EH (cell line): ENCODE data around the gene CLMP.
"Not testable (repeated sequence)": the region's sequence is repeated elsewhere in the genome, so short reads cannot be mapped to it uniquely, and the experiment has no call there.

Source experiments
- DNase-seq: peaks from one replicate; pipeline ENCODE4 v3.0.0-alpha.2; 2015; ENCODE audit warnings: low read depth

Gene CLMP

DNA sequence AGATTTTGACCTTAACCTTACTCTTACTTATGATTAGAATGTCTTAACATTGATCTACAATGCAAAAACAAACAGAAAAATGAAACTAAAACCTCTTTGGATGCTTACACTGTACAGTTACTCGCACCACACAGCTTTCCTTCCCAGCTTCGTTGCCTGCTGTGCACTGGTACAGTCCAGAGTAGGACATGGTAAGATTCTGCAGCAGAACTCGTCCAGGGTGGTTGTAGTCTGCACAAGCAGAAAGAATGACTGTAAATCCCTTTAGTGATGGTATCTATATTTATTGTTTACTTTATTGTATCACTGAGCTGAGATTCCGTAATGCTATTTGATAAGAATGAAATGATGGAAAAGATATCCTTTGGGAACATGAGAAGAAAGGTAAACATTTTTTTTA lies 112.1 kb downstream of the CLMP start:
- DNase-seq, result no peak

DNA sequence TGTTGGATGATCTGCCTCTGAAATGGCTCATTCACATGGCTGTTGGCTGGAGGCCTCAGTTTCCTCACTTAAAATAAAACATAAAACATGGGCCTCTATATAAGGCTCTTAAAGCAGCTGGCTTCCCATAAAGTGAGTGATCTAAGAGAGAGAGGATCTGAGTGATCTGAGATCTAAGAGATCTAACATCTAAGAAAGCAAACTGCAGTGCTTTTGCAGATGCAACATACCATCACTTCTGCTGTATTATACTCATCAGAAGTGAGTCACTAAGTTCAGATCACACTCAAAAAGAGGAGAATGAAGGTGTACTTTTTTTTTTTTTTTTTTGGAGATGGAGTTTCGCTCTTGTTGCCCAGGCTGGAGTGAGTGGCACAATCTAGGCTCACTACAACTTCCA lies 115.0 kb downstream of the CLMP start:
- no peak for DNase-seq

DNA sequence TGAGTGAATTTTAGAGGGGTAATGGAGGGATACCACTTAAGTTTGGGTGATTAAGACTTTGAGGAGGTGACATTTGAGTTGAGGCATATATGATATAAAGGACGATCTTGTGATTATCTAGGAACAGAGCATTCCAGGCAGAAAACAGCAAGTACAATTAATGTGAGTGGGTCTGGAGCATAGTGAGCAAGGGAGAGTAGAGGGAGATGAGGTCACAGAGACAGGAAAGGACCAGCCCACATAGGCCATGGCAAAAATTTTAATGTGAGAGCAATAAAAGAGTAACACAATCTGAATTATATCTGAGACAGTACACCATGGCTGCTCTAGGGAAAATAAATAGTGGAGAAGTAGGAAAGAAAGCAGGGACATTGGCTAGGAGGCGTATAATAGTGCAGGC lies 118.6 kb downstream of the CLMP start:
- DNase-seq, result no peak

DNA sequence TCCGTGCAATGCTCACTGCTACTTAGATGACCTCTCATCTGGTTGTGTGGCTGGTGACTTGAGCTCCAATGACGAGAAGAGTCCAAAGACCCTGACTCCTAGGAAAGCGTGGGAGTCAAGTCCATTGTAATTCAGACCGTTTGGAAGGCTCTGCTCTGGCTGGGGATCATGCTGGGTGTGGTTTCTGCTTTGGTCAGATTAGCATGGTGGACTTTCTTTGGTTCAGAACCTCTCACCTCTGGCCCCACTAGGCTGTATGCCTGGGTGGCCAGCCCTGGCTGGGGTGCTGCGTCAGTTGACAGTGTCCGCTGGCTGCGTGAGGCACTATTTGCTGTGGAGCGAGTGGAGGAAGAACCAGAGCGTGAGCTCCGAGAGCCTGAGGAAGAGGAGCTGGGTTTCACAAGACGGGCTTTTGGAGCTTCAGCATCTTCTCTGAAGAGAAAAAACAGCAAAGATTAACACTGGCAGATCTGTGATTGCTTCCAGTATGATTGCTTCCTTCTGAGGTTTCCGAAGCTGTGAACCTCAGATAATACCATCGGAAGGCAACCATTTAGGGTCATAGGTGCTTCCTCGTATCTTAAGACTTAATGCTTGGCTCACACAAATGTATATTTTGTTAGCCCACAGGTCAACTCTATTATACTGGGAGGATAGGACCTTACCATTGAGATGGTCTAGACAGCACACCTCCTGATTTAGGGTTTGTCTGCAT lies 121.5 kb downstream of the CLMP start:
- DNase-seq, result no peak

DNA sequence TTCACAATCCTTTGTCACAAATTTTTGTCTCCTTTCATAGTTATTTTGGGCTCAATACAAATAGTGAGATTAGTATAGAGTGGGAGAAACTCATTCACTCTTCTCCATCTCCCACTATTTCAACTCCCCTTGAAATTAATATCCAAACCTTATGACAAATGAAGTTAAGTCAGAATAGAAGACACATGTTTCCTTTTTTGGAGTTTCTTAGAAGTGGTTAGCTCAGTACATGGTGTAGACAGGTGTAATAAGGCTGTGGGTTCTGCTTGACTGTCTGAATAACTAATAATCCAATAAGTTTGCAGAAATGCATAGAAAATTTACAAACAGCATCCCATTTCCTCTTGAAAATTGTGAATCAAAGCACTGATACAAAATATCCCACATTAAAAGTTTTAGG lies 122.3 kb downstream of the CLMP start:
- no peak for DNase-seq

DNA sequence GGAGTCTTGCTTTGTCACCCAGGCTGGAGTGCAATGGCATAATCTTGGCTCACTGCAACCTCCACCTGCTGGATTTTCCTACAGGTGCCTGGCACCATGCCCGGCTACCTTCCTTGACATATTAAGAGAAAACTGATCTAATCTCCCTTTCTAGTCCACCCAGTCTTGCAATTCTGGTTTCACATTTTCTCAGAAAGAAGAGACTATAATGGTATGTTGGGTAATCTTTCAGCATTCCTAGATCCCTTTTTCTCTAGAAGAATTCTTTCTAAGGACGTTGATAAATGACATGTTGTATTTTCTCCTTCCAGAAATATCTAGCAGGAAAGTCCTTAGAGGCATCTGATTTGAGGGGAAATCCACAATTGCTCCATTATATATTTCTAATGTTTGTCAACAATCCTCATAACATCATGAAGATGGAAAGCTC lies 122.7 kb downstream of the CLMP start:
- DNase-seq, result no peak

DNA sequence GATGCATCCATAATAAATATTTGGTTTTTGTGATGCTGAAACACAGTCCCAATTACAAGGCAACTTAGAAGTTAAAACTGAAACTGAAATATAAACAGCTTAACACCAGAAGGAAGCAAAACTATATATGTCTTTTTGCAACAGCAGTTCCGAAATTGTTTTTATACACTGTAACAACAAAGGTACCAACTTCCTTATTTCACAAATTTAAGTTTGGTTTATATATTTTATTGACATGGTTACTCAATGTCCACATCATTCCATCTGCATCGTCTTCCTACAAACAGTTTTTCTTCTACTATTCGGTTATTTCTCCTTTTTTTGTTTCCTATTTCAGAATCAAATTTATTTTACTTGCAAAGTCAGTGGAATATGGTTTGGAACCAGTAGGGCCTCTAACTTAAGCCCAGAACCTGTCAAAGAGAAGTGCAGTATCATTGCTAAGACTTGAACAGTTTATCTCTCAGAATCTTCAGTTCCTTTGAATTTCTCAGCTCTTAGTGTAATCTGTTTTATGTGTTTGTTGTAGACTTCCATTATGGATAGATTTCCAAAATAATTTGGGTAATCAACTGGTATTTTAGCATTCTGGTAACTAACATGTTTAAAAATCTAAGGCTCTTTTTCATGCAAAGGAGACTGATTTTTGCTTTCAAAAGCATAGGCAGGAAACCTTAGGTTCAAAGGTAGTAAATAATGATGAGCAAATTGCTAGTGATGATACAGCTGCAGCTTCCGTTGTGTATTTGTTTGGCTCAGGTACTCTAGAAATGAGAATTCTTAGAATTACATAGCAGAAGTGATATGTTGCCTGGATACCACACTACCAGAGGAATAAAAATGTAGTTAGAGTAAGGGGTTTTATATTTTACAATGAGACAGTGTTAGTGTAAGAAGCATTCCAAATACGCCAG lies 124.9 kb downstream of the CLMP start:
- DNase-seq, result no peak

DNA sequence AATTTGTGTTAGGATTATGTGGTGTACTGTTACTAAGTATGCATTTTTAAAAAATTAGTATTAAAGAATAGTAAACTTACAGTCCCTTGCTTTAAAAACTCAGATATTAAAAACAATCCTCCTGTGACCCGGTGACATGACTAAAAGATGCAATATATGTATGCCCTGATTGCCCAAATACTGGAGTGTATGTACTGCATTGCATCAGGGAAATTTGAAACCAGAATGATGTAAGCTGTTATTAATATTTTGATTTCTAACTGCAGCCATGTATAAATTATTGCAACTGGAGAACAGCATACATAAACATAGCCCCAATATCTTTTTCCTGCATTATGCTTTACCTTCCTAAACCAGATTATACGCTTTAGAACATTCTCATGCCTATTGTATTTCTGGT lies 129.4 kb downstream of the CLMP start:
- DNase-seq, result peak; percentile 34

DNA sequence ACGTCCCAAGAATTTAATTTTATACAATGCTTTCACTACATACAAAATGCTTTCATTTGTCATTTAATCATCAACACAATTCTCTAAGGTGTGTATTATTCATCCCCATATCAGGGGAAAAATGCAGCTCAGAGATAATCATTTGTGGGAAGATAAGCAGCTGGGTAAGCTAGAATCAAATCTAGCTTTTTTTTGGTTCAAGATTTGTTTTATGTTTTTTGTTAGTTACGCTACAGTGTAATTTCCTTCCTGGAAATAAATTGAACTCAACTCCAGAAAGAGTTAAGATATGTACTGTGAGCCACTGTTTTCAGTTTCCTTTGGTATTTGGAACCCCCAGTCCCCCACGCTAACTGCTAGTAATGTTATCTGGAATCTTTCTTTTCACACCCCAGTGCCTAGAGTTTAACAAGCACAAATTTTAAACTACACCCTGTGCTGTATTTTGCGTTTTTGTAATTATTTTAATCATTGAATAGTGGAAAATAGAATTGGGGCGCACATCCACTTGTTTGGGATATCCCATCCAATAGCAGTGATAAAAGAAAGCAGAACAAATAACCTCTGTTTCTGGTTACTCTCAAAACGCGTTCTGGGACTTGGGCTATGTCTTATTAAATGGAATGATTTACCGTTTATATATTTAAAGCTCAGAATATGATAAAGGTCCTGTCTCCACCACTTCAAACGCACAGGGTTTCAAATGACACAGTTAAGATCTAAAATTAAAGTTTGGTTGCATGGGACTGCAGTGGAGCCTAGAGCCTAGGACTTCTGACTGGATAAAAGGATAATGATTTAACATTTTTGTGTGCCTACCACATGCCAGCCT lies 131.0 kb downstream of the CLMP start:
- DNase-seq, result no peak

DNA sequence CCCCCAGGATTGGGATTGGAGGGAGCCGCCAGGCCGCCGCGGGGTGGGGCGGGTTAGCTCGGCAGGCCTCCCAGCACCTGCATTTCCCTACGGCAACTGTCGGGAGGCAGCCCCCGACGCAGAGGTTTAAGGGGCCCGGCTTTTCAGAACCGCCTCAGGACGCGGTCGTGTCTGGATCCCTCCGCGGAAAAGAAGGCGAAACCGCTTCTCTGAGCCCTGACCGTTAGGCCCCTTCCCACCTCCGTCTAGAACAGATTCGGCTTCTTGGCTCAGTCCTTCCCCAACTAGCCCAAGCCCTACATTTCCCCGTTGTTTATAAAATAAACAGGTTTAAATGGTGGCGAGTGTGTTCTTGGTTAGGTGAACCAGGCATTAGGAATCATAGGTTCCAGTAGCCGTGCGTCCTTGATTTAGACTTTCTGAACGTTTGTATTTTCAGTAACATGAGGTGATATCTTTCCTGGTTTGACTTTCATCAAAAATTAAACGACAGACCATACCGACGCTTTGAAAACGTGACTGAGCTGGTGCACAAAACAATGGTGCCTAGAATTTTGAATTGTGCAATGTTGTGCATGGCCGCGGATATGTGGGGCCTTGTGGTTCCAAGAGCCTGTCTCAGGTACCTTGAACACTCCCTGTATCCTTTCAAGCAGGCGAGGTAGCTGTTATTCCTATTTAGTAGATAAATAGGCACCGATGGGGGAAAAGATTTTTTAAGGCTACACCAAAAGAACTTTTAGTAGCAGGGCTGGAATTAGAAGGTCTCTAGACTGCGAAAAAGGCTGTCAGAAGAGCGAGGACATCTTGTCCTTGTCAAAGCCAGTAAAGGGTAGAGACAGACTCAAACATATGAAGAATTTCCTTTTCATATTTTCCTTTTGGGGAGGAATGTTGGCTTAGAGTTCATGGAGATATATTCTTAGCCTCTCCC lies 131.9 kb downstream of the CLMP start:
- DNase-seq, result peak; percentile 67

DNA sequence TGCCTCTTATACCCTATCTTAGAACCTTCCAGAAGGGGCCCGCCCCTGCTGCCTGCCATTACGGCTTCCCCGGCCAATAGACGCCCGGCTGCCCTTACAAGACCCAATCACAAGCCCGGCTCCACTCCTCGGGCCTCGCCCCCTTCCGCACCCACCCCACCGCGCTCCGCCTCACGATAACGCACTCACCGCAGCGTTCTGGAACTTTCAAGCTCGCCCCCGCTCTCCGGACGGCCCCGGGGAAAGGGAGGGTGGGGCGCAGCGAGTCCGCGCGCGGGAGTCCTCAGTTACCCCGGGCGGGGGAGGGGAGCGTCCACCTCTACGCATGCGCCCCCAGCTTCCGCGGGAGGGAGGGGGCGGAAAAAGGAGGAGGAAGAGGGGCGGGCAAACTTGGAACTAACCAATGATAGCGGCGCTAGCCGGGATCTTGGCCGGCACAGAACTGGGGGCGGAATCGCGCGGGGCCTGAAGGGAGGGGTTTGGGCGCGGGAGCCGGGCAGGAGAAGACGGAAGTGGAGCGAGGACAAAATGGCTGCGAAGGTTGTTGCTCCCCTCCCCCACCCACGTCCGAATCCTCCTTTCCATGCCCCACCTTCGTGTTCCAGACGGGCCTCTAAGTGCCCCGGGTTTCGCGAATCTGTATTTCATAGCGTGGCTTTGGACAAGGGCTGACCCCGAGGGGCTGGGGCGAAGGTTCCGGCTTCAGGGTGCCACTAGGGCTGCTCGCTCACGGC lies 132.7 kb downstream of the CLMP start:
- peak; percentile 100 for DNase-seq

DNA sequence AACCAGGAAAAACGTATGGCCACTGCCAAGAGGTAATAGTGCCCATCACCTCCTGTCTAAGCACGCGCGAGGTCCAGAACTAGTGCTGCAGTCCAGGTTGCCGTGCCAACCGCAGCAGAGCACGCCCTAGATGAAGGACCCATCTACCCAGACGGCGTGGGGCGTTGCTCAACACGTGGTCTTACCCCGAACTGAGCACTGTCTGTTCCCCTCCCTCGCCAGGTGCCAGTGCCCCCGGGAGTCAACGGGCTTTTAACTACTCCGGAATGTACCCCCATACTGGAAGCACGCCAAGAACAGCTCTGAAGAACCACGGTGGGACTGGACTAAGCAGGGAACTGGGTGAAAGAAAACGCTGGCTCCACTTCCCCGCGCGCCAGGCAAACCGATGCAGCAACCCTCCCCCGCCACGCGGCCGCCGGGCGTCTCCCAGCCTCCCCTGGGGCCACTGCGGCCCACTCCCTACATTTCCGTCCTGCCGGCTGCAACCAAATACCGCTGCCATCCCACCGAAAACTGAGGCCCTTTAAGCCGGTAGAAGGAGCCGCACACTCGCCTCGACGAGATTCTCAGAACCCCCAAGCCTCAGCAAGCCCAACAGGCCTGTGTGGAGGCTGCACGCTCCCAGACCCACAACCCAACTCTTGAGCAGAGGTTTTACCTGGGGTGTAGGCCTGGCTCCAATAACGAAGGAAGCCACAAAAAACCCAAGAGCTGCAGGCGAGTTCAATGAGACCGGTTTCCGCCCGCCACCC lies 133.5 kb downstream of the CLMP start, which contains the start of gene HSPA8:
Gene HSPA8 (minus strand): TSS at position 734 of the 755 bp plus-strand sequence. CDS start 812 bp downstream, outside the sequence.
- peak; percentile 66 for DNase-seq

DNA sequence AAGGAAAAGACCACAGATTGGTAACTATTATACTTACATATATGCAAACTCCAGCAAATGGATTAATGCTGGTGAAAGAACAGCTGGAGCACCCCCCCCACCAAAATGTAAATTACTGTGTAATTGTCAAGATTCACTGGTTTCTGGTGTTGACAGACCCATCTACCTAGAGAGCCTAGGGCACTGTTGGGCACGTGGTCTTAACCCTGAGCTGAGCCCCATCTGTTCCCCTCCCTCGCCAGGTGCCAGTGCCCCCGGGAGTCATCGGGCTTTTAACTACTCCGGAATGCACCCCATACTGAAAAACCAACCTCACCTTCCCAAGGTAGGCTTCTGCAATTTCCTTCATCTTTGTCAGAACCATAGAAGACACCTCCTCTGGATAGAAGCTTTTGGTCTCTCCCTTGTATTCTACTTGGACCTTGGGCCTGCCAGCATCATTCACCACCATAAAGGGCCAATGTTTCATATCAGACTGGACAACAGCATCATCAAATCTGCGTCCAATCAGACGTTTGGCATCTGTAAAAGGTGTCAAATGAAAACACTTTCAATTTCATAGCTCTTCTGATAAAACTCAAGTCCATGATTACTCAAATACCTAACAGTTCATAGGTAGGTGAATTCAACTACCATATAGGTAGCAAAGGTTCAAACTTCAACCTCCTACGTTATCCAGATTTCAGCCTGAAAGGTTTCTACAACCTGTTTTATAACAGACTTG lies 134.6 kb downstream of the CLMP start:
- DNase-seq, result peak; percentile 32

DNA sequence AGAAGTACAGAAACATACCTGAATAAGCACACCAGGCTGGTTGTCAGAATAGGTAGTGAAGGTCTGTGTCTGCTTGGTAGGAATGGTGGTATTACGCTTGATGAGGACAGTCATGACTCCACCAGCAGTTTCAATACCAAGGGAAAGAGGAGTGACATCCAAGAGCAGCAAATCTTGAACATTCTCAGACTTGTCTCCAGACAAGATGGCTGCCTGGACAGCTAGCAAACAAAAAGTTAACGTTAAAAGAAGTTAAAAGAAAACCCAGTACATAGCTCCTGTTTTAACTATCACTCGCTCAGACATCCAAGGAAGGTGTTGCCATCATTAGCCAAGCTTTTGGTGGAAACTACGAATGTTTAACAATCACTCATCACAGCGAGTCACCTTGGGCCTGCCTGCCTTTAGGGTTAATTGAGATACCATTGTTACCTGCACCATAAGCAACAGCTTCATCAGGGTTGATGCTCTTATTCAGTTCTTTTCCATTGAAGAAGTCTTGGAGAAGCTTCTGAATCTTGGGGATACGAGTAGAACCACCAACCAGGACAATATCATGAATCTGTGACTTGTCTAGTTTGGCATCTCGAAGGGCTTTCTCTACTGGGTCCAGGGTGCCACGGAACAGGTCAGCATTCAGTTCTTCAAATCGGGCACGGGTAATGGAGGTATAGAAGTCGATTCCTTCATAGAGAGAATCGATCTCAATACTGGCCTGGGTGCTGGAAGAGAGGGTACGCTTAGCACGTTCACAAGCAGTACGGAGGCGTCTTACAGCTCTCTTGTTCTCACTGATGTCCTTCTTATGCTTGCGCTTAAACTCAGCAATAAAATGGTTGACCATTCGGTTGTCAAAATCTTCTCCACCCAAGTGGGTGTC lies 135.8 kb downstream of the CLMP start:
- DNase-seq, result not testable (repeated sequence)

DNA sequence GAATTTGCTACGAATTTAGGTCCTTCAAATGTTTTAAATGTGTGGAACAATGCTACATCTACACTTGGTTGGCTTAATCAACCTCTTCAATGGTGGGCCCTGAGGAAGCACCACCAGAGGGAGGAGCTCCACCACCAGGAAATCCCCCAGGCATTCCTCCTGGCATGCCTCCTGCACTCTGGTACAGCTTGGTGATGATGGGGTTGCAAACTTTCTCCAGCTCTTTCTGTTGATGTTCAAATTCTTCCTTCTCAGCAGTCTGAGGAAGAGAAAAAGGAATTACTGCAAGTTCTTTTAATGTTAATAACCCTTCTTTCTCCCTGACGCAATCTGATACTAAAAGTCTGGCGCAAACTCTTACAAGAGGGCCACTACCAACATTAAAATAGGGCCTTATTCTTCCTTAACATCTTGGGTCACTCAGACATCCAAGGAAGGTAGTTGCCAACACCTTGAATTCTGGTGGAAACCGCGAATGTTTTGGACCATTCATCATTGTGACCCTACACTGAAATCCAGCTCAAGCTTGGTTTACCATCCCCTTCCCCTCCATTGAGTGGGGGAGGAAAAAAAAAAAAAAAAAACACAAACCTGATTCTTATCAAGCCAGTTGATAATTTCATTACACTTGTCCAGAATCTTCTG lies 137.3 kb downstream of the CLMP start:
- peak; percentile 31 for DNase-seq

DNA sequence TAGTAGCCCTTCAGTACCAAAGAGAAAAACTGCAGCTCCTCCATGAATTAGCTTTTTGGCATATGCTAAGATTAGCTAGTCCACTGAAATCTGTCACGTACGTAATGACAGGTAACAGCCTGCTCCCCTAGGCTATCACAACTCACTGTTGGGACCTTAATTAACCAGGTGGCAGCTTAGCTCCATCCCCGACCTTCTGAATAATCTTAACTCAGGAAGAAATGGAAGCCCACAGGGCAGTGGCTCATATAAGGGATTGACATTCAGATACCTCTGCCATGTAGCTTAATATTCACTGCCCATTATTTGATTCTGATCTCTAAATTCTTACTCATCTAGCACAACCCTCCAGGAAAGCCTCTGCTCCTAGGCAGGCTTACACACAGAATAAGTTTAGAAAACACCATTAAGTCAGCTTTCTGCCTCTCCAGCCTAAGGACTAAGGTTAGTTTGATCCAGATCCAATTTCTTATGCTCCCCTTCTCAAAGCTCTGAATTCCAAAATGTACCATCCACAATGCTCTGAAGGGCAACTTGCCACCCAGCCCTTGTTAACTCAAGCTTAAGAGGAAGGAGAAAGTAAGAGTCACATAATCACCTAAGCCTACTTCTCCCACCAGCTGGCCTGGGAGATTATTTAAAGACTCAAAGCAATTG lies 138.1 kb downstream of the CLMP start:
- no peak for DNase-seq
